ENCODE measurements around the gene COL2A1.

Gene COL2A1

GRCh38 chr12:48010366-48010970 is 6.2 kb upstream of the COL2A1 start:
- no peak overlapping the region for H3K4me3 ChIP-seq (ENCODE audit: low read length in 2 of 2)
- H3K9ac ChIP-seq (ENCODE audit: low read length in 2 of 2): no peak overlapping the region
- no peaks in the 10 kb centered on the region for H3K4me1 ChIP-seq (ENCODE audit: control insufficient read depth, insufficient read depth, low read length)
- H3K36me3 ChIP-seq (ENCODE audit: control insufficient read depth in 2 of 2, insufficient read depth in 2 of 2, low read length in 2 of 2): no peaks in the 10 kb centered on the region
- no peak overlapping the region for H3K27ac ChIP-seq (ENCODE audit: low read length)
- H3K27me3 ChIP-seq (ENCODE audit: control insufficient read depth in 1 of 2, insufficient read depth in 2 of 2, low read length in 2 of 2): peaks cover 19 to 34% of the 10 kb centered on the region in 2 donors
- no peaks in the 10 kb centered on the region for H3K9me3 ChIP-seq (ENCODE audit: control insufficient read depth in 2 of 2, low read length in 2 of 2)

GRCh38 chr12:48009471-48009870 is 5.2 kb upstream of the COL2A1 start:
- Histone ChIP-seq H3K27ac (ENCODE audit: low read length) (no peak overlapping the region), H3K9me3 (ENCODE audit: control insufficient read depth in 2 of 2, low read length in 2 of 2) (no peaks in the 10 kb centered on the region), H3K4me1 (ENCODE audit: control insufficient read depth, insufficient read depth, low read length) (peaks cover 4% of the 10 kb centered on the region), H3K4me3 (ENCODE audit: low read length in 2 of 2) (no peak overlapping the region), H3K27me3 (ENCODE audit: control insufficient read depth in 1 of 2, insufficient read depth in 2 of 2, low read length in 2 of 2) (peaks cover 29 to 39% of the 10 kb centered on the region in 2 donors), H3K36me3 (ENCODE audit: control insufficient read depth in 2 of 2, insufficient read depth in 2 of 2, low read length in 2 of 2) (no peaks in the 10 kb centered on the region), H3K9ac (ENCODE audit: low read length in 2 of 2) (no peak overlapping the region)

GRCh38 chr12:48008950-48009349 is 4.7 kb upstream of the COL2A1 start:
- Histone ChIP-seq H3K4me3 (ENCODE audit: low read length in 2 of 2) (no peak overlapping the region), H3K9me3 (ENCODE audit: control insufficient read depth in 2 of 2, low read length in 2 of 2) (no peaks in the 10 kb centered on the region), H3K27me3 (ENCODE audit: control insufficient read depth in 1 of 2, insufficient read depth in 2 of 2, low read length in 2 of 2) (peaks cover 34 to 41% of the 10 kb centered on the region in 2 donors), H3K27ac (ENCODE audit: low read length) (no peak overlapping the region), H3K36me3 (ENCODE audit: control insufficient read depth in 2 of 2, insufficient read depth in 2 of 2, low read length in 2 of 2) (no peaks in the 10 kb centered on the region), H3K9ac (ENCODE audit: low read length in 2 of 2) (no peak overlapping the region), H3K4me1 (ENCODE audit: control insufficient read depth, insufficient read depth, low read length) (peaks cover 9% of the 10 kb centered on the region)

GRCh38 chr12:48008349-48008748 is 4.1 kb upstream of the COL2A1 start:
- Histone ChIP-seq H3K4me3 (ENCODE audit: low read length in 2 of 2) (no peak overlapping the region), H3K4me1 (ENCODE audit: control insufficient read depth, insufficient read depth, low read length) (peaks cover 15% of the 10 kb centered on the region), H3K9me3 (ENCODE audit: control insufficient read depth in 2 of 2, low read length in 2 of 2) (no peaks in the 10 kb centered on the region), H3K36me3 (ENCODE audit: control insufficient read depth in 2 of 2, insufficient read depth in 2 of 2, low read length in 2 of 2) (no peaks in the 10 kb centered on the region), H3K27me3 (ENCODE audit: control insufficient read depth in 1 of 2, insufficient read depth in 2 of 2, low read length in 2 of 2) (peaks cover 40 to 47% of the 10 kb centered on the region in 2 donors), H3K27ac (ENCODE audit: low read length) (no peak overlapping the region), H3K9ac (ENCODE audit: low read length in 2 of 2) (no peak overlapping the region)

- no peaks in the 10 kb centered on the region for H3K36me3 ChIP-seq (ENCODE audit: control insufficient read depth in 2 of 2, insufficient read depth in 2 of 2, low read length in 2 of 2)
- H3K4me3 ChIP-seq (ENCODE audit: low read length in 2 of 2): no peak overlapping the region
- H3K27ac ChIP-seq (ENCODE audit: low read length): no peak overlapping the region
- H3K27me3 ChIP-seq (ENCODE audit: control insufficient read depth in 1 of 2, insufficient read depth in 2 of 2, low read length in 2 of 2): peaks cover 51 to 59% of the 10 kb centered on the region in 2 donors
- no peaks in the 10 kb centered on the region for H3K9me3 ChIP-seq (ENCODE audit: control insufficient read depth in 2 of 2, low read length in 2 of 2)
- H3K9ac ChIP-seq (ENCODE audit: low read length in 2 of 2): no peak overlapping the region
- peaks cover 26% of the 10 kb centered on the region for H3K4me1 ChIP-seq (ENCODE audit: control insufficient read depth, insufficient read depth, low read length)
Measured at GRCh38 chr12:48007206-48007605, 2.9 kb upstream of the COL2A1 start.

GRCh38 chr12:48005750-48006021 is 1.4 kb upstream of the COL2A1 start:
- Histone ChIP-seq H3K9ac (ENCODE audit: low read length in 2 of 2) (no peak overlapping the region), H3K27ac (ENCODE audit: low read length) (no peak overlapping the region), H3K9me3 (ENCODE audit: control insufficient read depth in 2 of 2, low read length in 2 of 2) (no peaks in the 10 kb centered on the region), H3K4me3 (ENCODE audit: low read length in 2 of 2) (no peak overlapping the region), H3K36me3 (ENCODE audit: control insufficient read depth in 2 of 2, insufficient read depth in 2 of 2, low read length in 2 of 2) (no peaks in the 10 kb centered on the region), H3K4me1 (ENCODE audit: control insufficient read depth, insufficient read depth, low read length) (peaks cover 41% of the 10 kb centered on the region), H3K27me3 (ENCODE audit: control insufficient read depth in 1 of 2, insufficient read depth in 2 of 2, low read length in 2 of 2) (peaks cover 57 to 60% of the 10 kb centered on the region in 2 donors)

- Histone ChIP-seq H3K4me3 (ENCODE audit: low read length in 2 of 2) (no peak overlapping the region), H3K27me3 (ENCODE audit: control insufficient read depth in 1 of 2, insufficient read depth in 2 of 2, low read length in 2 of 2) (peaks cover 57 to 58% of the 10 kb centered on the region in 2 donors), H3K9ac (ENCODE audit: low read length in 2 of 2) (no peak overlapping the region), H3K27ac (ENCODE audit: low read length) (no peak overlapping the region), H3K9me3 (ENCODE audit: control insufficient read depth in 2 of 2, low read length in 2 of 2) (no peaks in the 10 kb centered on the region), H3K4me1 (ENCODE audit: control insufficient read depth, insufficient read depth, low read length) (peaks cover 42% of the 10 kb centered on the region), H3K36me3 (ENCODE audit: control insufficient read depth in 2 of 2, insufficient read depth in 2 of 2, low read length in 2 of 2) (no peaks in the 10 kb centered on the region)
Measured at GRCh38 chr12:48005001-48005749, 899 bp upstream of the COL2A1 start.

GRCh38 chr12:48003226-48004052 is 837 bp downstream of the COL2A1 start:
- Histone ChIP-seq H3K4me1 (ENCODE audit: control insufficient read depth, insufficient read depth, low read length) (peaks cover 42% of the 10 kb centered on the region), H3K4me3 (ENCODE audit: low read length in 2 of 2) (peak overlapping the region; percentile 63 to 66), H3K9ac (ENCODE audit: low read length in 2 of 2) (no peak overlapping the region), H3K36me3 (ENCODE audit: control insufficient read depth in 2 of 2, insufficient read depth in 2 of 2, low read length in 2 of 2) (no peaks in the 10 kb centered on the region), H3K27me3 (ENCODE audit: control insufficient read depth in 1 of 2, insufficient read depth in 2 of 2, low read length in 2 of 2) (peaks cover 51 to 63% of the 10 kb centered on the region in 2 donors), H3K9me3 (ENCODE audit: control insufficient read depth in 2 of 2, low read length in 2 of 2) (no peaks in the 10 kb centered on the region), H3K27ac (ENCODE audit: low read length) (no peak overlapping the region)

- H3K27ac ChIP-seq (ENCODE audit: low read length): no peak overlapping the region
- peaks cover 42% of the 10 kb centered on the region for H3K4me1 ChIP-seq (ENCODE audit: control insufficient read depth, insufficient read depth, low read length)
- H3K36me3 ChIP-seq (ENCODE audit: control insufficient read depth in 2 of 2, insufficient read depth in 2 of 2, low read length in 2 of 2): no peaks in the 10 kb centered on the region
- H3K4me3 ChIP-seq (ENCODE audit: low read length in 2 of 2): peak overlapping the region; percentile 63 to 77
- H3K9me3 ChIP-seq (ENCODE audit: control insufficient read depth in 2 of 2, low read length in 2 of 2): no peaks in the 10 kb centered on the region
- H3K27me3 ChIP-seq (ENCODE audit: control insufficient read depth in 1 of 2, insufficient read depth in 2 of 2, low read length in 2 of 2): peaks cover 52 to 64% of the 10 kb centered on the region in 2 donors
- no peak overlapping the region for H3K9ac ChIP-seq (ENCODE audit: low read length in 2 of 2)
Measured at GRCh38 chr12:48002773-48003218, 1.5 kb downstream of the COL2A1 start.

GRCh38 chr12:48002414-48002730 is 1.9 kb downstream of the COL2A1 start:
- Histone ChIP-seq H3K9ac (ENCODE audit: low read length in 2 of 2) (no peak overlapping the region), H3K4me1 (ENCODE audit: control insufficient read depth, insufficient read depth, low read length) (peaks cover 42% of the 10 kb centered on the region), H3K27me3 (ENCODE audit: control insufficient read depth in 1 of 2, insufficient read depth in 2 of 2, low read length in 2 of 2) (peaks cover 52 to 68% of the 10 kb centered on the region in 2 donors), H3K36me3 (ENCODE audit: control insufficient read depth in 2 of 2, insufficient read depth in 2 of 2, low read length in 2 of 2) (no peaks in the 10 kb centered on the region), H3K4me3 (ENCODE audit: low read length in 2 of 2) (peak overlapping the region; percentile 63 to 77), H3K9me3 (ENCODE audit: control insufficient read depth in 2 of 2, low read length in 2 of 2) (no peaks in the 10 kb centered on the region), H3K27ac (ENCODE audit: low read length) (no peak overlapping the region)

Measured in stomach smooth muscle (tissue), 2 donors.